Fibroblast of lung (primary cell): ENCODE results near the gene FSHR. TPM values are rescaled to one million over a fixed set of nuclear protein-coding genes. Genes with fewer than 3 reads are reported as not detected.

Experiments
- DNase-seq, 2 donors: peaks; one replicate each; pipeline versions ENCODE4 v3.0.0 to v3.0.0-alpha.2; 2010; ENCODE audit warnings: low read depth in 2 of 2
- H2AFZ ChIP-seq: 2 replicates; pipeline ENCODE4 v1.5.1; 2012; ENCODE audit warnings: low read length, control low read depth, inconsistent platforms
- H3K27ac ChIP-seq: 2 replicates; pipeline ENCODE4 v1.5.1; 2011; ENCODE audit warnings: low read length, control low read depth; ENCODE audit not compliant: insufficient read depth
- H3K27me3 ChIP-seq: 2 replicates; pipeline ENCODE4 v1.5.1; 2011; ENCODE audit warnings: mild to moderate bottlenecking, low read length; ENCODE audit not compliant: control insufficient read depth, insufficient read depth
- H3K36me3 ChIP-seq: 2 replicates; pipeline ENCODE4 v1.5.1; 2011; ENCODE audit warnings: low read length; ENCODE audit not compliant: control insufficient read depth, insufficient read depth
- H3K4me1 ChIP-seq: 2 replicates; pipeline ENCODE4 v1.5.1; 2011; ENCODE audit warnings: low read length; ENCODE audit not compliant: control insufficient read depth, insufficient read depth; ENCODE audit errors: extremely low read depth
- H3K4me2 ChIP-seq: 2 replicates; pipeline ENCODE4 v1.5.1; 2011; ENCODE audit warnings: low read length, control low read depth; ENCODE audit not compliant: insufficient read depth; ENCODE audit errors: extremely low read depth
- H3K4me3 ChIP-seq, 4 experiments: fragments of 200-600 bp in 1 of 4; sonication (generic) in 1 of 4; replicated peaks in 1 of 4; 2 replicates each; pipeline ENCODE4 v1.5.1; 2011 to 2016; ENCODE audit warnings: low read length in 4 of 4, low read depth in 3 of 4, mild to moderate bottlenecking in 3 of 4, control low read depth in 2 of 4, inconsistent platforms in 1 of 4, mixed read lengths in 1 of 4; ENCODE audit not compliant: insufficient read depth in 1 of 4; ENCODE audit errors: control extremely low read depth in 1 of 4
- H3K79me2 ChIP-seq: 2 replicates; pipeline ENCODE4 v1.5.1; 2012; ENCODE audit warnings: mild to moderate bottlenecking, low read length, inconsistent platforms; ENCODE audit not compliant: control insufficient read depth, insufficient read depth
- H3K9ac ChIP-seq: 2 replicates; pipeline ENCODE4 v1.5.1; 2011; ENCODE audit warnings: mild to moderate bottlenecking, low read length, control low read depth; ENCODE audit not compliant: insufficient read depth
- H3K9me3 ChIP-seq: 2 replicates; pipeline ENCODE4 v1.5.1; 2012; ENCODE audit warnings: low read depth, low read length; ENCODE audit not compliant: control insufficient read depth, insufficient read depth
- H4K20me1 ChIP-seq: 2 replicates; pipeline ENCODE4 v1.5.1; 2011; ENCODE audit warnings: low read length; ENCODE audit not compliant: control insufficient read depth, insufficient read depth; ENCODE audit errors: extremely low read depth
- EZH2 ChIP-seq: IDR thresholded peaks from 2 replicates; pipeline ENCODE4 v1.5.1; 2012; ENCODE audit warnings: low read length, control low read depth, mild to moderate bottlenecking; ENCODE audit errors: missing control alignments
- polyA plus RNA-seq, 2 donors: library from polyadenylated mRNA; depleted of rRNA in 1 of 2; stranded (reverse) in 1 of 2; unstranded in 1 of 2; fragments of >200 nt; gene quantifications; 2 replicates each; pipeline ENCODE4 v1.2.1, GENCODE V29; 2011 to 2012; ENCODE audit warnings: missing spikeins in 1 of 2
- total RNA-seq: library from RNA; depleted of rRNA; stranded (reverse); fragments of >200 nt; gene quantifications from 2 replicates; pipeline ENCODE4 v1.2.1, GENCODE V29; 2014
- TF ChIP-seq, protein P1 (sequence below), 2 donors: IDR thresholded peaks in 1 of 2; conservative IDR thresholded peaks in 1 of 2; 1 replicate in 1 of 2; 2 replicates in 1 of 2; pipeline ENCODE4 v1.5.1; 2011 to 2012; ENCODE audit warnings: low read length in 2 of 2, control low read depth in 1 of 2, inconsistent platforms in 1 of 2, low read depth in 1 of 2, mild to moderate bottlenecking in 1 of 2

FSHR gene
- total and polyA plus RNA-seq, 2 donors (not counting 1 experiment from before 2014, with no cell fraction given): not detected

DNA sequence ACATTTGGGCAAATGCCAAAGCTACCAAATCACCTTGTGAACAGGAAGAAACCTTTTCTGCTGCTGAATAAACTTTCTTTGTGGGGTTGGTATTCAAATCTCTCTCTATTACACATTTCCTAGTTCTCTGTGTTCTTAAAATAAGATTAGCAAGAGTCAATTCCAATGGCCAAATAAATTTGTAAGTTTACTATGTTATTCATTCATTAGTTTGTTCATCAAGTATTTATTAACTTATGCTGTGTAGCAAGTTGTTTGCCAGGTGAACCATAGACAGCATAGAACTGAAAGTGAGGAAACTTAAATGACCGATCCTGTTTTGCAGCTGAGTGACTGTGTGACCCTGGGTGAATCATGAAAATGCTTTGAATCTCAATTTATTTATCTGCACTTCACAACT lies 37.7 kb upstream of the FSHR start:
- no peak for DNase-seq
- H2AFZ ChIP-seq: no peak overlapping the region
- no peak for TF ChIP-seq EZH2
- TF ChIP-seq, protein P1, sequence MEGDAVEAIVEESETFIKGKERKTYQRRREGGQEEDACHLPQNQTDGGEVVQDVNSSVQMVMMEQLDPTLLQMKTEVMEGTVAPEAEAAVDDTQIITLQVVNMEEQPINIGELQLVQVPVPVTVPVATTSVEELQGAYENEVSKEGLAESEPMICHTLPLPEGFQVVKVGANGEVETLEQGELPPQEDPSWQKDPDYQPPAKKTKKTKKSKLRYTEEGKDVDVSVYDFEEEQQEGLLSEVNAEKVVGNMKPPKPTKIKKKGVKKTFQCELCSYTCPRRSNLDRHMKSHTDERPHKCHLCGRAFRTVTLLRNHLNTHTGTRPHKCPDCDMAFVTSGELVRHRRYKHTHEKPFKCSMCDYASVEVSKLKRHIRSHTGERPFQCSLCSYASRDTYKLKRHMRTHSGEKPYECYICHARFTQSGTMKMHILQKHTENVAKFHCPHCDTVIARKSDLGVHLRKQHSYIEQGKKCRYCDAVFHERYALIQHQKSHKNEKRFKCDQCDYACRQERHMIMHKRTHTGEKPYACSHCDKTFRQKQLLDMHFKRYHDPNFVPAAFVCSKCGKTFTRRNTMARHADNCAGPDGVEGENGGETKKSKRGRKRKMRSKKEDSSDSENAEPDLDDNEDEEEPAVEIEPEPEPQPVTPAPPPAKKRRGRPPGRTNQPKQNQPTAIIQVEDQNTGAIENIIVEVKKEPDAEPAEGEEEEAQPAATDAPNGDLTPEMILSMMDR (conservative IDR thresholded peaks at IDR 0.05 in 1 of 2, IDR thresholded peaks at IDR 0.05 in 1 of 2; ENCODE audit: low read depth in 1 of 2, low read length in 2 of 2): no peak
- H3K4me3 ChIP-seq: no peak overlapping the region
- H3K4me2 ChIP-seq: no peak overlapping the region
- H3K79me2 ChIP-seq: no peaks in the 10 kb centered on the region
- H3K27me3 ChIP-seq: no peaks in the 10 kb centered on the region
- H3K9ac ChIP-seq: no peak overlapping the region
- H3K4me1 ChIP-seq: no peaks in the 10 kb centered on the region
- H3K36me3 ChIP-seq: no peaks in the 10 kb centered on the region
- no peaks in the 10 kb centered on the region for H3K9me3 ChIP-seq
- H4K20me1 ChIP-seq: no peaks in the 10 kb centered on the region
- H3K27ac ChIP-seq: no peak overlapping the region

DNA sequence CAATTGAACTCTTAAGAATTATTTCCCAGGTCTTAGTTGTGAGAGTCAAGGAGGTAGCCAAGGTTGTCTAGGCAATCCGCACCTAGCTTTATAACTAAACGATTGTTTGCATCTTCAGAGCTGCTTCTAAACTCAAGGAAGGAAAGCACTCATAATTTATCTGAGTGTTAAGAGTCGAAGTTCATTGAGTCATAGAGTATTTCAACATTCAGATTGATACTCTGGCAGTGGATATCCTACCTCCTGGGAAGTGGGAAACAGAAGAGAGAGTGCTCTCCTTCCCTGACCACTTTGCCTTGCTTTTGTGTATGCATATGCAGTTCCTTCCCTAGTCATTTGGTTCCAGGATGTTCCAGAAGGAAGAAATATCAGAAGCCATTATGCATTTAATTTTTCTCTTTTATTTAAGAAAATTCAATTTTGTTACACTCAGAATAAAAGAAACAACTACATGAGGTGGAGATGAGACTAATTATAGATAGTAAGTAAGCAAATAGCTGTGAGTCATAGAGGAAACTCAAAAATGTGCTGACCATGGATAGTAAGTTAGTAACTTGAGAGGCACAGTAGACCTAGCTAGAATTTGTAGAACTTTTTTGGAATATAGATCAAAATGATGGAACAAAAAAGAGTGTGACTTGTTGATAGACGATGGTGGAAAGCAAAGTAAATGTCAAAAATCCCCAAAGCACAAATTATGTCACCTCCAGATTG lies 35.4 kb upstream of the FSHR start:
- TF ChIP-seq EZH2: no peak
- TF ChIP-seq, protein P1 (conservative IDR thresholded peaks at IDR 0.05 in 1 of 2, IDR thresholded peaks at IDR 0.05 in 1 of 2; ENCODE audit: low read depth in 1 of 2, low read length in 2 of 2): no peak
- H3K4me1 ChIP-seq: no peaks in the 10 kb centered on the region
- no peak overlapping the region for H3K9ac ChIP-seq
- H3K9me3 ChIP-seq: no peaks in the 10 kb centered on the region
- H3K36me3 ChIP-seq: no peaks in the 10 kb centered on the region
- no peak overlapping the region for H3K27ac ChIP-seq
- DNase-seq: no peak
- H3K4me3 ChIP-seq: no peak overlapping the region
- no peak overlapping the region for H3K4me2 ChIP-seq
- H3K79me2 ChIP-seq: no peaks in the 10 kb centered on the region
- no peaks in the 10 kb centered on the region for H4K20me1 ChIP-seq
- no peaks in the 10 kb centered on the region for H3K27me3 ChIP-seq
- H2AFZ ChIP-seq: no peak overlapping the region

DNA sequence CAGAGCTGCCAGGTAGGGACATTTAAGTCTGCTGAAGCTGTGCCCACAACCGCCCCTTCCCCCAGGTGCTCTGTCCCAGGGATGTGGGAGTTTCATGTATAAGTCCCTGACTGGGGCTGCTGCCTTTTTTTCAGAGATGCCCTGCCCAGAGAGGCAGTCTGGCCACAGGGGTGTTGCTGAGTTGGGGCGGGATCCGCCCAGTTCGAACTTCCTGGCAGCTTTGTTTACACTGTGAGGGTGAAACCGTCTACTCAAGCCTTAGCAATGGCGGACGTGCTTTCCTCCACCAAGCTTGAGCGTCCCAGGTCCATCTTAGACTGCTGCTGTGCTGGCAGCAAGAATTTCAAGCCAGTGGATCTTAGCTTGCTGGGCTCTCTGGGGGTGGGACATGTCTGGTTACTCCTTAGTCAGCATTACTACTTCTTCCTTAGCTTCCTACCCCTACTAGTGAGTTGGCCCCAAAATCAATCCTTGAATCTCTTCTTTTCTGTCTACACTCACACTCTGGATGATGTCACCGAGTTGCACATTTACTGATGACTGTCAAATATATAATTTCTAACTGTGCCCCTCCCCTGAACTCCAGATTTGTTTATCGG lies 31.8 kb upstream of the FSHR start:
- no peak for TF ChIP-seq EZH2
- TF ChIP-seq, protein P1 (conservative IDR thresholded peaks at IDR 0.05 in 1 of 2, IDR thresholded peaks at IDR 0.05 in 1 of 2; ENCODE audit: low read depth in 1 of 2, low read length in 2 of 2): no peak
- Histone ChIP-seq H3K9me3 (no peaks in the 10 kb centered on the region), H3K9ac (no peak overlapping the region), H4K20me1 (no peaks in the 10 kb centered on the region), H3K27me3 (no peaks in the 10 kb centered on the region), H2AFZ (no peak overlapping the region), H3K4me3 (no peak overlapping the region), H3K27ac (no peak overlapping the region), H3K4me1 (no peaks in the 10 kb centered on the region), H3K79me2 (no peaks in the 10 kb centered on the region), H3K4me2 (no peak overlapping the region), H3K36me3 (no peaks in the 10 kb centered on the region)
- no peak for DNase-seq
